HG02885 (cell line): ENCODE data around the gene EIF3B.

ENCODE experiments used
- ATAC-seq: cut with Tn5 transposase; IDR thresholded peaks from one replicate; pipeline ENCODE4 v1.9.1; 2021; ENCODE audit warnings: mild to moderate bottlenecking; ENCODE audit not compliant: unreplicated experiment, poor library complexity

EIF3B gene

GRCh38 chr7:2420216-2420933 lies 65.7 kb downstream of the EIF3B start:
- no peak for ATAC-seq

DNA sequence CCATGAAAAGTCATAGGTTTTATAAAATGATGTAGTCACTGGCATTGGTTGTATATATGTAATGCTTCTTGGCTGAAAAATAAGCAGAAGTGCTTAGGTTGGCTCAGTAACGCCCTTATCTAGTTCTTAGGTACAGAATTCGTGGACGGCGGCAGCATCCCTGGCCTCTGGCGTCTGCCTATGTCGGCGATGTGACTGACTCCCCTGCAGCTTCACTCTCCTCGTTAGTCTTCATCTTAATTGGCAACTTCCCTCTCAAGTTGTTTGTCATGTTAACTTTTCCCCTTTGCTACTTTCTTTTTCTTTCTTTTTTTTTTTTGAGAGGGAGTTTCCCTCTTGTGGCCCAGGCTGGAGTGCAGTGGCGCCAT lies 67.3 kb downstream of the EIF3B start:
- no peak for ATAC-seq

- no peak for ATAC-seq
Measured at GRCh38 chr7:2425749-2426148, 71.1 kb downstream of the EIF3B start.
